NCI-H2029 (cell line): Measurements from ENCODE around the gene KCNJ6.
A peak's percentile ranks its signal among the peaks of the same experiment; 100 is the strongest.
"Not testable (repeated sequence)": the region's sequence is repeated elsewhere in the genome, so short reads cannot be mapped to it uniquely, and the experiment has no call there.

Experiments used
- DNase-seq: peaks from one replicate; lab custom pipeline; 2025; lab: John Stamatoyannopoulos, UW

The KCNJ6 gene

DNA sequence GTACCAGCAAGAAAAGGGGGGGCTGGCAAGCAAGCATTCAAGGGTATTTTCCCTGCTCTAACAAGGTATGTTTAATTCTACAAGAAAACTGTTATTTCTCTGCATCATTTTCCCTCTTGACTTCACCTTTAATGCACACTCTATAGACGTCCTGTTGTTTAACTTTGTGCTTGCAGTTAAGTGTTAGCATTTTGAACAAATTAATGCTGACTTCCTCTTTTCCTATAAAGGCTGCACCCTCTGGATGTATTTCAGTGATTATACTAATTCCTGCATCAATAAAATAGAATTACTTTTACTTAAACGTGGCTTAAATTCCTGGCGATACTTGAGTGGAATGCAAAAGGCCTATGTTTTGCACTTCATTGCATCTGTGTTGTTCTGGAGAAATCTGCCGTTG lies 183.3 kb downstream of the KCNJ6 start:
- DNase-seq, result no peak

DNA sequence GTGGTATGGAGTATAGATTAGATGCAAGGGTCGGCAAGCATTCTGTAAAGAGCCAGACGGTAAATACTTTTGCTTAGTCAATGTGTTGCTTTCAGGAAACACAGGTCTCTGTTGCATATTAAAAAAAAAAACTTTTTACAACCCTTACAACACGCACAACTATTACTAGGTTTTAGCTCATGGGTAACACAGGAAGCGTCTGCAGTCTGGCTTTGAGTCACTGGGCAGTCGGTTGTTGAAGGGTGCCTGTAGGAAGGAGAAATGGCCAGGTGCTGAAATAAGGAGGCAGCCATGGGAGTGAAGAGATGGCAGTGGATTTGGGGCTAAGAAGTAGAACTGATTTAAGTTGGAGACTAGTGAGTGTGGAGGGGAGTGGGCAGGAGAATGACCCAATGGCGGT lies 192.1 kb downstream of the KCNJ6 start:
- no peak for DNase-seq

DNA sequence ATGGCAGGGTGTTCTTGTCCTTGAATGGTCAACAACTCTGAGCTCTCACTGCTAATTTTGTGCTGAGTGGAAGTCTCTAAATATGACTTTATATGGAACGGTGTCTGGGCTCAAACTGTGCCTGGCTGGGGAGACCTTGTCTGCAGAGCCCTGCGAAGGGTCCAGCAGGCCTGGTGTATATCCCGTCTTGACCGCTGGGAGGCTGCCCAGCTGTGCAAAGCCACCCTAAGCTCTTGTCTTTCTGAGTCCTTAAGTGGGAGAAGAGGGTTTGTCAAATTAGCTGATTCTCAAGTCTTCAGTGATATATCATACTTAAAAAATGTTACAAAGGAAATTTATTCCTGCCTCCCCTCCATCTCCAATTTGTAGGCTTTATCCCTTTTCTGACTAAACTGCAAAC lies 198.7 kb downstream of the KCNJ6 start:
- DNase-seq, result no peak

DNA sequence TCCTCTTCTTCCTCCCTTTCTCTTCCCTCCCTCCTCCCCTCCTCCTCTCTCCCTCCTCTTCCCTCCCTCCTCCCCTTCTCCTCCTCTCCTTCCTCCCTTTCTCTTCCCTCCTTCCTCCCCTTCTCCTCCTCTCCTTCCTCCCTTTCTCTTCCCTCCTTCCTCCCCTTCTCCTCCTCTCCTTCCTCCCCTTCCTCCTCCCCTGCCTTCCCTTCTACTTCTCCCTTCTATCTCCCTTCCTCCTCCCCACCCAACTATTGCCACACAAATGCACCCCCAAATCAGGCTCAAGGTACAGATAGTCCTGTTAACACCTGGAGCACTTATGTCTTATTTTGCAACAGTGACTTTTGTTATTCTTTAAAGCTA lies 203.7 kb downstream of the KCNJ6 start:
- not testable (repeated sequence) for DNase-seq

DNA sequence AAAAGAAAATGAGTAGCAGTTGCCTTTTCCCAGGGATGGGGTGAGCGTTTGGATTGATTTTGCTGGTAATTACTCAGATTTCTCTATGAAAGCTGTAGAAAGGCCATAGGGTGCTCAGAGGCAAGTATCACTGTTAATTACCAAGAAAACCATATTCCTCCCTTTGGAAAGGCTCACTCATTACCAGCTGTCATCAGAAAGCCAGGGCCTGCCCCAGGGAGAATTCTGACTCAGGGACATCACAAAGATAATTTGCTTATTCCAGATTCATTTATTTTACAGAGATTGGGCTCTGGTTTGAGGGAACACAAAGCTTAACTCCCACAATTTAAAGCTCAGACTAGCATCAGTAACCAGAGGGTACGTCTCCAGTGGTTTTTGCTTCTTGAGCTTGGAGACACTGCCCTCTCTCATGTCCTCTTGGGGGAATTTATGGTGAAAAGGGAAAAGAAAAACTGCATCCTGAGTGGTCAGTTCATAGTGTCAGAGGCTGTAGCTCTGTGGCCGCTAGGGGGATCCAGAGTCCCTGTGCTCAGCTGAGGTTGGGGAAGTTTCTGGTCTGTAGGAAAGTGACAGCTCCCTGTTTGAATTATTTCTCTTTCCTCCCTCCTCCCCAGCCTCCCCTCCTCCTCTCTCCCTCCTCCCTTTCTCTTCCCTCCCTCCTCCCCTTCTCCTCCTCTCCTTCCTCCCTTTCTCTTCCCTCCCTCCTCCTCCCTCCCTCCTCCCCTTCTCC lies 204.3 kb downstream of the KCNJ6 start:
- DNase-seq, result peak; percentile 56

DNA sequence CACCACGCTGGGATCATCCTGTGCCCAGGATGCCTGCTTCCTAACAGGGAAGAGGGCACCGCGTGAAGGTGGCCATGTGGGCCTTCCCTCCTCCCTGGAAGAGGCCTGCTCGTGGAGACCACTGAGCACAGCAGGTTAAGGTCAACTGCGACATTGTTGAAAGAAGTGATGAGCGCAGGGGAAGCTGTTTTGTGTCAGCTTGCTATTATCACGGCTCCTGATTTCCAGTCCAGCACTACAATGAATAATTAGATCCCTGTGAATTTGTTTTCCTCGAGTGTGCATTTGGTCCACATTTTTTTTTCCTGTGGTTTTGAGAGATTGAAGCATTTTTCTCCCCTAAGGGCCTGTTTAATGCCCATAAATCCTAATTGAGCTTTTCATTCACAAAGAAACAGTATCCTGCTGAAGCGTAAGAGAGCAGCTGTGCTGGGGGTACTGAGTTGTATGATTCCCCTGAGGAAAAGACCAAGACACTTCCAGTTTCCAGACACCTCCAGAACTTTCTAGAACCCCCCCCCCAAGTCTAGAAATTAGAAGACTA lies 204.9 kb downstream of the KCNJ6 start:
- no peak for DNase-seq

DNA sequence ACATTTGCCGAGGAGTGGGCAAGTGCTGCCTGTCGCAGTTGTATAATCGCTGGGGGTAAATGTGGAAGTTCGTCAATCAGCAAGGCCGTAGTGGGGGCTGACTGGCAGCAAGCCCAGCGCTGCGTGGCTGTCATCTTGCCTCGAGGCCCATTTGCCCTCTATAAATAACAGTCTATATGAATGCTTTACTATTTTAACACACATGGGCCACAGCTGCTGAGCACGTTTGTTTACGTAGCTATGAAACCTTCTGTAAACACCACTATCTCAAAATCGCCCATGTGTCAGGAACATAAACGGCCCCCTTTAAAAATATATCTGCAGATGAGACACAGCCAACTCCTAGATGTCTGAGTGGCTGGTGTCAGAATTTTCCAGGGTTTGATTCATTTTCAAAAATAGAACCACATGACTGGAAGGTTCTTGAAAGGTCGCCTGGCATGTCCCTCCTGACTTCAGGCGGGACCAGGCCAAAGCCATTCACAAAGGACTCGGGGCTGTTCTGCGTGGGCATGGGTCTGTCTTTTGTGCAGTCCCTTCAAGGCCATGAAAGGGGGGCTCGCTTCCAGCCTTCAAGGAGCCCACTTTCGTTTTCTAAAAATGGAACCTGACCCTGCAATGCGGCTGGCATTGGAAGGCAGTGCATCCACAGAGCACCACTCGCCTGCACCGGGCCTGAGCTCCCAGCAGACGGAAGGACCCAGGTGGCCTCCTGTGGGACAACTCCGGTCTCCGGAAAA lies 205.5 kb downstream of the KCNJ6 start:
- DNase-seq, result peak; percentile 20

DNA sequence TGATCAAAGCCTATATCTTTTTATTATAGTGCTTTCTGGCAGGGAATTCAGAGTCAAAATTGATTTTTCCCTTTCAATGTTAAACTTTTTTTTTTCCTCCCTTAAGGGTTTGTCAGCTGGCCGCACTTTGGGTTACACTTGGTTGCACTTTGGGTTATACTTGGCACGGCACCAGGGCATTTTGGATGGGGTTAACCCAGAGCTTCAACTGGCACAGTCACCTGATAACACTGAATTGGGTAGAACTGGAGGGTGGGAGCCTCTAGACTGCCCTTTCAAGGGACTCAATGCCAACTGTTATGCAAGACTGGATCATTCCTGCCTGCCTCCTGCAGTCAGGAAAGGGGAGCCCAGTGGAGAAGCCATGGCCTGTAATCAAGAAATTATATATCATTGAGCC lies 211.5 kb downstream of the KCNJ6 start:
- DNase-seq, result peak; percentile 52

DNA sequence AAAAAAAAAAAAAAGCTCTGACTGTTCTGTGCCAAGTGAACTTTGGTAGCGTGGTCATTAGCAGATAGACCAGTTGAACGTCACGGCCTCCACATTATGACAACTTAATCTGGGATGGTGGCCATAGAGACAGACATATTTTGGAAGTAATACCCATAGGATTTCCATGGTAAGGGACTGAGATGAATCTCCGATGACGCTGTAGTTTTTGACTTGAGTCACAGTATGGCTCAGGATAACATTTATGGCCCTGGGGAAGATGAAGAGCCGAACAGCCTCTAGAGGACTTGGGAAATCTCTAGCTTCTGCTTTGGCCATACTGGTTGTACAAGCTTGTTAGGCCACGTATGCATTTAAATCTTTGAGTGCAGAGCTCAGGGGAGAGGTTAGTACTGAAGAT lies 214.0 kb downstream of the KCNJ6 start:
- no peak for DNase-seq

DNA sequence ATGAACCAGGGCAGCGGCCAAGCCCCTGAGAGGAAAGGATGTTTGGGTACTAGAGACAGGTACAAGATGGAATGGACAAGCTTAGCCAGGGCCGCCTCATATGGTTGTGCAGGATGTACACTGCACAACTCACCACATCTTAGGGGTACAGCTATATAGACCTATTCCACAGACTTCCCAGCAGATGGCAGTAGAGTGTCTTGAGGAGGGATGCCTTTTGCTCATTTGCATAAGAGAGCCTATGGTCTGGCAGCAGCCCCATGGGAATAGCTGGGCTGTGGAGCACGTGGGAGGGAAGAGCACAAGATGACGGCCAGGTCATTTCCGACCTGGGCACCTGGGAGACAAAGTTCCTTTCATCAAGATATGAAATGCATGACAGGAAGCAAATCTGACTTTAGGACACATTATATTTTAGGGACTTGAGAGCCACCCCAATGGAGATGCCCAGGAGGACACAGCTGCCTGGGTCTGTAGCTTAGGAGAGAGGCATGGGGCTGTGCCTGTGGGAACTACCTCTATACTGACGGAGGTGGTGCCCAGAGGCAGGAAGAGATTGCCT lies 215.5 kb downstream of the KCNJ6 start:
- DNase-seq, result peak; percentile 88

DNA sequence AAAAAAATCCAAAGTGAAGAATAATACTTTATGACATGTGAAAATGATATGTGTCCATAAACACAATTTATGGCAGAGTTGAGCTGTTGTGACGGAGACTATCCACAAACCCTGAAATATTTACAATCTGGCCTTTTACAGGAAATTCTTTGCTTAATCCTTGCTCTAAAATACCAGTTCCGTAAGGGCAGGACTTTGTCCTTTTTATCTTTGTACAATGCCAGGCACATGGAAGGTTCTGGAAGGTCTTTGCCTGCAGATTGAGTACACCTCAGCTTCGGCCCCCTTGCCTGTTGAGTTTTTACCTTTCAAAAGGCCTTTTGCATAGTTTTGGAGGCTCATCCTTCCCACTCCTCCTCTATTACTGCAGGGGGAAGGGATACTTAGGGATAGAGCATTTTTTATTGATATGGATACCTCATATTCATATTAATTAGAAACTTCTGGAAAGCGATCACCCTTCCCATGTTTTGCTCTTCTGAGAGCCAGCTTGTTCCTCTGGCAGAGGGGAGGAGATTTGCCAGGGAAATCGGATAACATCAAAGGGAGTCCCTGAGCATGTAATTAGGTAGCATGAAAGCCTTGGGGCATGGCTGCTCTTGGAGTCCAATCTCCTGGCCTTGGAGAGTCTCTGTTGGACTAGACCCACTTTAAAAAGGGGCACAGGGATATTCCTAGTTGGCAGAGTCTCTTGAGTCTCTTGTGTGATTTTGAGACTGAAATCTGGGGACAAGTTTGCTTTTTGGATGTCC lies 217.1 kb downstream of the KCNJ6 start:
- DNase-seq, result no peak

DNA sequence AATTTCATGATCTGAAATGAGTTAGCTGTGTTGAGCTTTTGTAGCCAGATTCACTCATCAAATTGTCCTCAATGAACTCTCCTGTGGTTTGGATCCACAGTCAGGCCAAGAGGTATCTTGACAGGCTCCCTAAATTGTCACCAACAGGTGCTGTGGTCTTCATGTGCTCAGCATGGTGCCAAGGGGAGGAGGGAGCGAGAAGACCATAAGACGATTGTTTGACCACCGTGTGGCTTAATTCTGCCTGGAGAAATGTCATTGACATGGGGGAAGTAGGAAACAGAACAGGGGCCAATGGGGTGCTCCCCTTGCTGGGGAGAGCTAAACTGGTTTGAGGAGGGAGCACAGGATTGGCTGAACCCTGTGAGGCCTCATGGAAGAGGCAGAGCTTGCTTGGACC lies 219.3 kb downstream of the KCNJ6 start:
- no peak for DNase-seq

DNA sequence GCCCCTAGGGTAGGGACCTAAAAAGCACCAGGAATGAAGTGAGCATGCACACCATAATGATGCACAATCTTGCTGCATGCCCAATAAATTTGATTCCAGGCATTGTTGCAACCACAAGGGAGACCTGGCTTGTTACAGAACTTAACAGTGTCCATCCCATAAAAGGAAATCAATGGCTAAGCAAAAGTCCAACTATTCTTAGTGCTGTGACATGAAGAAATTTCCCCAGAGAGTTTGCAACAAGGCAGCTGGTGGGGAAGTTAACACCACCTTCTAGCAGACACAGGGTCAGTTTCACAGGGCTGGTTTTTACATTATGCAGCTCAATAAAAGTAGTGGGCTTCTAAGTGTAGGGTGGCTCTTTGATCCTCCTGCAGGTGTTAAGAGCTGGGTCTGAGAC lies 221.1 kb downstream of the KCNJ6 start:
- DNase-seq, result no peak

DNA sequence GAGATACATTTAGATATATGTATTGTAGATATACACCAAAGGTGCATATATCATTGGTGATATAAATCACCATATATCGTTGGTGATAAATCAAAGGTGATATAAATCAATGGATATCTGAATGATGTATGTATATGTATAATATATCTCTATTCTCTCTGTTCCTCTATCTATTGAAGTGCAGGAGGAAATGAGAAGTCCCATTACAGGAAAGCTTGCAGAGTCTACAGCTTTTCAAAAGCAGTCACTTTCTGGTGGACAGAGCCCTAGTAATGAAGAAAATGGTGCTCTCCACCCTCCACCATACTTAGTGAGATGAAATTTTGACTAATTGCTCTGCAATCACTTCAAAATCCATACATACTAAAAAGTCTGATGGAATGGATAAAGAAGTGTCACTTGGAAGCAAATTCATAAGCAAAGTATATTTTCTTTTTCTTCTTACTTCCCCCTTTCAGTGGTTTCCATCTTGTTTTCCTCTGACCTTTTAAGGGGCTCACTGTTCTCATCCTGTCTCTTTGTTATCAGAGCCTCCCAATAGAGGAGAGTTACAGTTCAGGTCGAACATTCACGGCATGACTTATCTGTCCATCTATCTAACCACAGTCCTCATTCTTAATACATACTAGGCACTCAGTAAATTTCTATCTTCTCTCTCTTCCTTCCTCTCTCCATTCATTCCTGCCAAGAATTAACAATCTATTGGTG lies 227.2 kb downstream of the KCNJ6 start:
- no peak for DNase-seq

DNA sequence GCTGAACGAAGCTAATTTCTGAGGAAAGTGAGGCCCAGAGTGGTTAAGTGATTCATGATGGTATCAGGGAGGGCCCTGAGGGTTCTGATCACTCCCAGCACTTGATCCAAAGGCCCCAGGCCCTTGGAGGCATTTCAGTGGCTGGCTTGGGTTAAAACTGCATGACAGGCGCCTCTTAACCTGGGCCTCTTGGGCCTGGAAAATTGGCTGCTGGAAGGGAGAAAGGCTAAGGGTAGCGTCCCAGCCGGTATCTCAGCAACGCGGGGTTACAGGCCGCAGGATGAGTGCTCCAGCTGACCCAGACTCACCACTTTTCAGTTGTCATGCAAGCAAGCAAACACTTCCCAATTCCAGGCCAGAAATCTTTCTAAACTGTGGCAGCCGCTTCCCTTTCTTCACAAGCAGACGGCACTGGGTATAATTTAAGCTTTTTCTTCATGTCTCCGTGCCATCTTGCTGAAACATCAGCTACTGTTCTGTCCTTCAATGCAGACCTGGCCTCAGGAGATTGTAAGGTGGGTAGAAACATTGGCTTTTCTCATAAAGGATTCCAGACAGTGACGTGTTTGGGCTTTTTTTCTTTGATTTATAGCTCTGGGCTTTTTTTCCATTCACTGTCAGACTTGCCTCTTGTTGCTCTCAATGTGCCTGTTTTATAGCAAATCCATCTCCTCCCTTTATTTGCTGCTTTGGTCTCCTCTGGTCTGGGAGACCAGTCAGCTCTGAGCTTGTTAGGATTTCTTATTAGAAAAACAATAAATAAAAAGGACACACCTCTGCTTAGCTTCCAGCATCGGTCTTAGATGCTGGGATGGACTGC lies 229.1 kb downstream of the KCNJ6 start:
- no peak for DNase-seq

DNA sequence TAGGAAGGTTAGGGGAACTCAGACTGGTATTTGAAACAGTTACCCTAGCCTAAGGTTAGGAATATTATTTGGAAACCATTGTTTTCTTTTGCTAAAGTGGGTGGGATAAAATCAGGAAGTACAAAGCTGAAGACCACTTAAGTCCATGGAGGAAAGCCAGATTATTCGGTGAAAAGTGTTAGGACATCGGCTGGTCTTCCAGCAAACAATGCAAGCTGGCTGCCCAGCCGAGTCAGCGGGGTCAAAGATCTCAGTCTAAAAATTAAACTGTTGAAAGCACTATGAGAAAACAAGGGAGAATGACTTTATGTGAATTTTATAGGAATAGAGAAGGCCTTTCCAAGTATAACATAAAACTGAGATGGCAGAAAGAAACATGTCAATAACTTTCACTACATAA lies 231.7 kb downstream of the KCNJ6 start:
- no peak for DNase-seq

DNA sequence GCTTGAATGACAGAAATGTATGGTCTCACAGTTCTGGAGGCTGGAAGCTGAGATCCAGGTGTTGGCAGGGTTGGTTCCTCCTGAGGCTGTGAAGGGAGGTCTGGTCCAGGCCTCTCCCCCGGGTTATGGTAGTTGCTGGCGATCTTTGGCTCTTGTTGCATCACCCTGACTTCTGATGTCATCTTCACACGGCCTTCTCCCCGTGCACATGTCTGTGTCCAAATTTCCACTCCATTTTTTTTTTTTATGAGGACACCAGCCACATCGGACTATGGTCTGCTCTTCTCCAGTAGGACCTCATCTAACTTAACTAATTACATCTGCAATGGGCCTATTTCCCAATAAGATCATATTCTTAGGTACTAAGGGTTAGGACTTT lies 232.2 kb downstream of the KCNJ6 start:
- no peak for DNase-seq

DNA sequence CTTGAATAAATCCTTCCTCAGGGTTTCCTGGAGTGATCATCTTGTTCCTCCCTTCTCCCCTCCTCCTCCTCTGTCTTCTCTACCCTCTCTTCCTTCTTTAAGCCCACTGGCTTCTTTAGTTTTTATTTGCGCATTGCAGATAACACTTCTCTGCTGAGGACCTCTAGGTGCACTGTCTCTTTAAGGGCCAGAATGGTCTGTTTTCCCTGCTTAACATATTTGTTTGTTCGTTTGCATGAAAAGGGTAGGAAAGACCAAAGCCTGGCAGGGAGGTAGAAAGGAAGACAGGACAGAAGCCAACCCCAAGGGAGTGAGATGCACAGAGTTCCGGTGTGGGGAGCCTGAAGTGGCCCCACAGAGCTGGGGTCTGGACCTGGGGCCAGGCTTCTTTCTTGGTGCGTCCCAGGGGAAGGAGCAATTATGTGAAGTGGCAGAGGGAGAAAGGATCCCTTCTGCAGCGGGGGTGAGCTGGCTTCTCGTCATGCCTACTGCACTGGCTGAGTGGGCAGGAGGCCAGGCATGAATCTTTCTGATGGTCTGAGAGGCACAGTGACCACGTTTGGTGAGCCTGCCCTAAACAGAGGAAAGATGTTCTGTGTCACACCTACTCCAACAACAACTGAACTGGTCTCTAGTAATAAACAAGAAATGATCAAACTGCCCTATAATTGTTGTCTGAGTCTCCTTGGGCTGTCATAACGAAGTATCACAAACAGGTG lies 232.7 kb downstream of the KCNJ6 start:
- DNase-seq, result no peak

DNA sequence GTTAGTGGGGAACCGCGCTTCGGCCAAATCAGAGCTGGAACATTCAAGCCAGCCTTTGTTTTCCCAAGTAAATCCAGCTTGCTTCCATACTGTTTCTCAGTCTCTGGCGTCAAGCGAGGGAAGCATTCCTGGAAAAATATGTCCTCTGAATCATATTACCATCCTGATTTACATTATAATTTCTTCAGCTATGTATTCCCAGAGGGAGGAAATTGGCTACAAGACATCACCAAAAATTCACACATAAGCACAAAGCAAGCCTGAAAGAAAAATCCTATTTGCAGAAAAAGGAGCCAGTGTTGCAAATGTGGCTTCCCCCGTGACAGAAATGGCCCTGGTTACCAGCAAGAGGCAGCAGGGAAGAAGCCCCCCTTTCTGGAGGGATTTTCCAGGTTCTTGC lies 233.3 kb downstream of the KCNJ6 start:
- DNase-seq, result no peak

DNA sequence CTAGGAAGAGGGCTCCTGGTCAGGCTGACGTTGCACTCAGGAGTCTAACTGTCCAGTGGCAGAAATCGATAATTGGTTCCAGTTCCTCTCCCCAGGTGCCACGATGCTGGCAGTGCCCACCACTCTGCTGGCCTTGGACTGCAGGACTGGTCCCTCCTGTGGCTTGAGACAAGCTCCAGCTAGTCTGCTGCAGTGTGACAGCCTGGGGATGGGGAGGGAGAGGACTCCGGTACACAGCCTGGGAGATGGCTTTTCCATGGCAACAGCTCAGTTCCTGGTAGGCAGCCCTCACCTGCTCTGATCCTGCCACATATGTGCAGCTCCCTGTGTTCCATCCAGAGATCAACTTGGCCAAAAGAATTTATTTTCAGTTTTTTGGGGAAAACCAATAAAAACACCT lies 239.3 kb downstream of the KCNJ6 start:
- no peak for DNase-seq
